K562 (cell line): Measurements from ENCODE around the gene QKI. TPM values are rescaled to one million over a fixed set of nuclear protein-coding genes. Genes with fewer than 3 reads are reported as not detected.

Source experiments
- CHAMP1 ChIP-seq: fragments of 450-650 bp; IDR thresholded peaks from 2 replicates; pipeline ENCODE4 v1.6.1; 2016; ENCODE audit warnings: mild to moderate bottlenecking
- CHD1 ChIP-seq: fragments of 200-600 bp; sonication (generic); IDR thresholded peaks from one replicate; pipeline ENCODE4 v1.6.1; 2012; ENCODE audit warnings: mild to moderate bottlenecking, moderate library complexity, low read length, inconsistent platforms
- ELF4 ChIP-seq: fragments of 450-650 bp; formaldehyde crosslinking; IDR thresholded peaks from 2 replicates; pipeline ENCODE4 v1.4.0; 2022; ENCODE audit warnings: missing genetic modification characterization
- FOSL1 ChIP-seq: fragments of 200-800 bp; sonication (Bioruptor generic); conservative IDR thresholded peaks from 2 replicates; pipeline ENCODE4 v1.6.1; 2016; ENCODE audit warnings: missing genetic modification characterization, missing compliant biosample characterization
- FOXA1 ChIP-seq: fragments of 450-650 bp; IDR thresholded peaks from 2 replicates; pipeline ENCODE4 v1.6.1; 2016; ENCODE audit warnings: mild to moderate bottlenecking, borderline replicate concordance
- HCFC1 ChIP-seq: IDR thresholded peaks from 2 replicates; pipeline ENCODE4 v1.6.1; 2012; ENCODE audit warnings: low read depth, low read length, improper control_type of control experiment
- MAFG ChIP-seq: fragments of 450-650 bp; conservative IDR thresholded peaks from 2 replicates; pipeline ENCODE4 v1.6.1; 2016; ENCODE audit warnings: missing genetic modification characterization, missing compliant biosample characterization
- NELFE ChIP-seq: IDR thresholded peaks from 2 replicates; pipeline ENCODE4 v1.6.1; 2011; ENCODE audit warnings: mild to moderate bottlenecking; ENCODE audit not compliant: insufficient read depth, insufficient read length
- PREB ChIP-seq: sonication (generic); formaldehyde crosslinking; IDR thresholded peaks from 2 replicates; pipeline ENCODE4 v1.8.1; 2023; ENCODE audit warnings: mild to moderate bottlenecking, missing genetic modification reagents
- STAG1 ChIP-seq: sonication (generic); formaldehyde crosslinking; IDR thresholded peaks from 2 replicates; pipeline ENCODE4 v1.5.0; 2020; ENCODE audit warnings: missing genetic modification reagents, borderline replicate concordance
- ZNF239 ChIP-seq: fragments of 250-450 bp; sonication (Bioruptor Pico); IDR thresholded peaks from 2 replicates; pipeline ENCODE4 v1.4.0; 2020; ENCODE audit warnings: mild to moderate bottlenecking
- ZNF407 ChIP-seq: fragments of 450-650 bp; IDR thresholded peaks from 2 replicates; pipeline ENCODE4 v1.6.1; 2016; ENCODE audit warnings: low read depth
- polyA plus RNA-seq, 8 experiments: library from polyadenylated mRNA; depleted of rRNA in 4 of 8; stranded (reverse) in 5 of 8; unstranded in 3 of 8; fragments of >200 nt; fragmentation: Nextera tagmentation in 2 of 8; fragmentation: Illumina TruSeq in 1 of 8; extraction: Ambion mirVana in 2 of 8; extraction: Trizol in 1 of 8; gene quantifications; 2 replicates each; pipeline versions ENCODE4 v1.2.1 to v1.2.3, GENCODE V29; 2011 to 2014; ENCODE audit warnings: inconsistent platforms in 1 of 8, missing spikeins in 1 of 8
- total RNA-seq, 7 experiments: library from RNA; depleted of rRNA in 6 of 7; stranded (reverse); fragments of >200 nt in 6 of 7; fragmentation: Illumina TruSeq in 2 of 7; extraction: Trizol in 2 of 7; gene quantifications; 2 replicates each; pipeline versions ENCODE4 v1.2.1 to v1.2.3, GENCODE V29; 2011 to 2021; ENCODE audit warnings: low replicate concordance in 1 of 7
- TF ChIP-seq, protein P1 (sequence below): fragments of 200-800 bp; sonication (Bioruptor generic); IDR thresholded peaks from 2 replicates; pipeline ENCODE4 v1.6.1; 2017; ENCODE audit warnings: missing genetic modification characterization, missing compliant biosample characterization
- TF ChIP-seq, protein P2 (sequence below): fragments of 450-650 bp; IDR thresholded peaks from 2 replicates; pipeline ENCODE4 v1.6.1; 2016

Gene QKI
- total and polyA plus RNA-seq, 9 of the 15 experiments (the other 6 are each of a cell fraction or from before 2014, with no cell fraction given) = 20.4 to 215 (median 123) TPM

DNA sequence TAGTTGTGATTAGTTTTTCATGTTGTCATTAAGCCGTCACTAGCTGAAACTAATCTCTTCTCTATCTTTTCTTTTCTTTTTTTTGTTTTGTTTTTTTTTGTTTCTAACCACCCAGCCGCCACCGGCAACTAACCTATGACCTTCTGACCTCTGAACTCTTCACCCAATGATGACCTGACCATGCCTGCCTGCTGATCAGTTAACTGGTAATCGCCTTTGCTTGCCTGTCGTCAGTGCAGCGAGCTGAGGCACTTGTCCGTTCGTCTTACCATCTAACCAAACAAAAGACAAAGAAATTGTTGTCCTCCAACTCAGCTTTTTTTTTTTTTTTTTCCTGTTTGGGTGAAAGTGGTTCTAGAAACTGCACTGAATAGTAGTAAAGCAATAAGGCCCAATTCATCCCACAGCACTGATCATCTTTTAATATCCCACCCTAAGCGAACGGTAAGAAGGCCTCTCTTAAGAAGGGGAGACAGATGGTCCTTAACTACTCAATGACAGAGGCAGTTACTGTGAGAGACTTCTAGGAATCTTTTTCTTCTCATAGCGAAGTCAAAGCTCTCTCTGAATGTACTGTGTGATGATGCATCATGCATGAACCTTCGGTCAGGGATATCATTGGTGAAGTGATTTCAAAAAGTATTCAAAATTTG, 156.2 kb downstream of the QKI start (continued):
- TF ChIP-seq ZNF407 = no peak
- no peak for TF ChIP-seq NELFE
- TF ChIP-seq, protein P1, sequence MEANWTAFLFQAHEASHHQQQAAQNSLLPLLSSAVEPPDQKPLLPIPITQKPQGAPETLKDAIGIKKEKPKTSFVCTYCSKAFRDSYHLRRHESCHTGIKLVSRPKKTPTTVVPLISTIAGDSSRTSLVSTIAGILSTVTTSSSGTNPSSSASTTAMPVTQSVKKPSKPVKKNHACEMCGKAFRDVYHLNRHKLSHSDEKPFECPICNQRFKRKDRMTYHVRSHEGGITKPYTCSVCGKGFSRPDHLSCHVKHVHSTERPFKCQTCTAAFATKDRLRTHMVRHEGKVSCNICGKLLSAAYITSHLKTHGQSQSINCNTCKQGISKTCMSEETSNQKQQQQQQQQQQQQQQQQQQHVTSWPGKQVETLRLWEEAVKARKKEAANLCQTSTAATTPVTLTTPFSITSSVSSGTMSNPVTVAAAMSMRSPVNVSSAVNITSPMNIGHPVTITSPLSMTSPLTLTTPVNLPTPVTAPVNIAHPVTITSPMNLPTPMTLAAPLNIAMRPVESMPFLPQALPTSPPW (CRISPR knock-in tag) = no peak
- TF ChIP-seq MAFG = no peak
- TF ChIP-seq ZNF239 (CRISPR knock-in tag) = no peak
- TF ChIP-seq STAG1 (CRISPR knock-in tag) = no peak
- TF ChIP-seq, protein P2, sequence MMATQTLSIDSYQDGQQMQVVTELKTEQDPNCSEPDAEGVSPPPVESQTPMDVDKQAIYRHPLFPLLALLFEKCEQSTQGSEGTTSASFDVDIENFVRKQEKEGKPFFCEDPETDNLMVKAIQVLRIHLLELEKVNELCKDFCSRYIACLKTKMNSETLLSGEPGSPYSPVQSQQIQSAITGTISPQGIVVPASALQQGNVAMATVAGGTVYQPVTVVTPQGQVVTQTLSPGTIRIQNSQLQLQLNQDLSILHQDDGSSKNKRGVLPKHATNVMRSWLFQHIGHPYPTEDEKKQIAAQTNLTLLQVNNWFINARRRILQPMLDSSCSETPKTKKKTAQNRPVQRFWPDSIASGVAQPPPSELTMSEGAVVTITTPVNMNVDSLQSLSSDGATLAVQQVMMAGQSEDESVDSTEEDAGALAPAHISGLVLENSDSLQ = peak; percentile 47
- TF ChIP-seq PREB (CRISPR knock-in tag) = no peak
- no peak for TF ChIP-seq CHD1
- TF ChIP-seq HCFC1 = no peak
- no peak for TF ChIP-seq ELF4
- no peak for TF ChIP-seq FOXA1
- TF ChIP-seq FOSL1 (tag) = no peak
- TF ChIP-seq CHAMP1 = peak; percentile 93
